Transverse colon (tissue), 4 donors: ENCODE results near the gene LBHD2. TPM values are rescaled to one million over a fixed set of nuclear protein-coding genes. Genes with fewer than 3 reads are reported as not detected.

Experiments used
- DNase-seq: peaks from one replicate; pipeline ENCODE4 v3.0.0-alpha.2; 2019
- H3K27ac ChIP-seq, 4 donors: fragments of 200-600 bp; sonication (generic); 2 replicates each; pipeline ENCODE4 v1.5.1; 2016 to 2018; ENCODE audit warnings: inconsistent platforms in 4 of 4
- H3K27me3 ChIP-seq: fragments of 200-600 bp; sonication (generic); 2 replicates; pipeline ENCODE4 v1.5.1; 2017; ENCODE audit warnings: inconsistent platforms
- H3K36me3 ChIP-seq, 4 donors: fragments of 200-600 bp; sonication (generic); 2 replicates each; pipeline ENCODE4 v1.5.1; 2017 to 2019; ENCODE audit warnings: inconsistent platforms in 4 of 4
- H3K4me1 ChIP-seq, 4 donors: fragments of 200-600 bp; sonication (generic); 2 replicates each; pipeline ENCODE4 v1.5.1; 2017 to 2020; ENCODE audit warnings: inconsistent platforms in 4 of 4
- H3K4me3 ChIP-seq, 4 donors: fragments of 200-600 bp; sonication (generic); 1 replicate in 1 of 4; 2 replicates in 3 of 4; pipeline versions ENCODE4 v1.5.1 to v1.6.1; 2017 to 2019; ENCODE audit warnings: inconsistent platforms in 4 of 4
- H3K9me3 ChIP-seq, 2 donors: fragments of 200-600 bp; sonication (generic); 2 replicates each; pipeline ENCODE4 v1.5.1; 2017 to 2019; ENCODE audit warnings: inconsistent platforms in 2 of 2
- EP300 ChIP-seq: sonication (generic); formaldehyde crosslinking; IDR thresholded peaks from one replicate; pipeline ENCODE4 v1.6.1; 2017; ENCODE audit warnings: antibody characterized with exemption, low read depth
- POLR2A ChIP-seq: fragments of 450-650 bp; IDR thresholded peaks from one replicate; pipeline ENCODE4 v1.6.1; 2016; ENCODE audit warnings: antibody characterized with exemption, mild to moderate bottlenecking, moderate library complexity
- POLR2AphosphoS5 ChIP-seq, 3 donors: sonication (generic); formaldehyde crosslinking; IDR thresholded peaks; one replicate each; pipeline ENCODE4 v1.6.1; 2016; ENCODE audit warnings: antibody characterized with exemption in 3 of 3
- WGBS, 2 donors: methylation state at CpG; one replicate each; pipeline ENCODE4 v1.1.5; 2018; ENCODE audit warnings: low coverage in 1 of 2; 5-methylcytosine and 5-hydroxymethylcytosine counted together
- in situ Hi-C, 4 donors: fragments of 200-750 bp; cut with MboI; loops; one replicate each; pipeline versions ENCODE4 v1.15.0 to v1.15.1; 2017; ENCODE audit warnings: low sequenced_read_pairs in 3 of 4, low pct_ligation_motif_present in 1 of 4, low pct_unique_long_range_greater_than_20kb in 1 of 4
- intact Hi-C: fragments of 100-400 bp; cut with DNase I; formaldehyde crosslinking; loops from one replicate; pipeline ENCODE4 v1.15.1; 2023; ENCODE audit warnings: low total_unique reads
- total RNA-seq, 4 donors: library from RNA; depleted of rRNA; stranded (reverse); fragments of >200 nt; gene quantifications; one replicate each; pipeline ENCODE4 v1.1.0, GENCODE V29; 2016
- TF ChIP-seq, protein P1 (sequence below), 5 experiments: fragments of 200-600 bp in 3 of 5; fragments of 450-650 bp in 2 of 5; sonication (generic) in 3 of 5; IDR thresholded peaks; 1 replicate in 2 of 5; 2 replicates in 3 of 5; pipeline ENCODE4 v1.5.1; 2016 to 2017; ENCODE audit warnings: antibody characterized with exemption in 5 of 5, inconsistent platforms in 3 of 5, mild to moderate bottlenecking in 2 of 5, moderate library complexity in 1 of 5

The LBHD2 gene
- total RNA-seq, 4 donors from 2014 or later: not detected

DNA sequence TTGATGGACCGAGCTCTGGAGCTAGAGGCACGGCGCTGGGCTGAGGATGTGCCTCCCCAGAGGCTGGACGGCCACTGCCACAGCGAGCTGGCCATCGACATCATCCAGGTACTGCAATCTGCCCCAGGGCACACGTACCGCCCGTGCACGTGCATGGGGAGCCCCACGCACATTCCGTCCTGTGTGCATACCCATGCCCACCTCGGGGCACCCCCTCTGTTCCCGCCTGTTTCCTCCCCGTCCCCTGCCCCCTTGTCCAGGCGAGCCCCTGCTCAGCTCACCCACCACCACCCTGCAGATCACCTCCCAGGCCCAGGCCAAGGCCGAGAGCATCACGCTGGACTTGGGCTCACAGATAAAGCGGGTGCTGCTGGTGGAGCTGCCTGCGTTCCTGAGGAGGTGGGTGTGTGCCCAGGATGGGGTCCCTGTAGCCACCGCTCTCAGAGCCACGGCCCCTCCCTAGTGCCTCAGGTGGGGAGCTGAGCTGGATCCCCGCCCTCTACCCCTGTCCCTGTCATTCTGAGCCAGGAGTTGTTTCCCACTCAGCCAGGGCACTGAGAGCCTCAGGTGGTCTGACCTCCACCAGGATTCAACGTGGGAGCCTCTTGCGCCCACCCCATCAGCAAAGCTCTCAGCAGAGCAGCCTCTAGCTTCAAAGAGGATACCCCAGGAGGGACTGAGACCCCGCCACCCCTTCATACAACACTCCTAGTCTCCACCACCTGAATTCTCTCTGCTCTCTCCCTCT, 46.2 kb downstream of the LBHD2 start:
- in situ Hi-C loops (no loop called here), intact Hi-C loops (no loop called here)
- no peaks in the 10 kb centered on the region for H3K9me3 ChIP-seq
- TF ChIP-seq, protein P1, sequence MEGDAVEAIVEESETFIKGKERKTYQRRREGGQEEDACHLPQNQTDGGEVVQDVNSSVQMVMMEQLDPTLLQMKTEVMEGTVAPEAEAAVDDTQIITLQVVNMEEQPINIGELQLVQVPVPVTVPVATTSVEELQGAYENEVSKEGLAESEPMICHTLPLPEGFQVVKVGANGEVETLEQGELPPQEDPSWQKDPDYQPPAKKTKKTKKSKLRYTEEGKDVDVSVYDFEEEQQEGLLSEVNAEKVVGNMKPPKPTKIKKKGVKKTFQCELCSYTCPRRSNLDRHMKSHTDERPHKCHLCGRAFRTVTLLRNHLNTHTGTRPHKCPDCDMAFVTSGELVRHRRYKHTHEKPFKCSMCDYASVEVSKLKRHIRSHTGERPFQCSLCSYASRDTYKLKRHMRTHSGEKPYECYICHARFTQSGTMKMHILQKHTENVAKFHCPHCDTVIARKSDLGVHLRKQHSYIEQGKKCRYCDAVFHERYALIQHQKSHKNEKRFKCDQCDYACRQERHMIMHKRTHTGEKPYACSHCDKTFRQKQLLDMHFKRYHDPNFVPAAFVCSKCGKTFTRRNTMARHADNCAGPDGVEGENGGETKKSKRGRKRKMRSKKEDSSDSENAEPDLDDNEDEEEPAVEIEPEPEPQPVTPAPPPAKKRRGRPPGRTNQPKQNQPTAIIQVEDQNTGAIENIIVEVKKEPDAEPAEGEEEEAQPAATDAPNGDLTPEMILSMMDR (IDR thresholded peaks at IDR 0.05): no peak
- TF ChIP-seq EP300: no peak
- no peak for TF ChIP-seq POLR2AphosphoS5 (IDR thresholded peaks at IDR 0.05)
- no peak for TF ChIP-seq POLR2A
- peaks cover 7 to 51% (median 14%) of the 10 kb centered on the region in 4 donors for H3K4me1 ChIP-seq
- DNase-seq: no peak
- H3K27ac ChIP-seq: peak overlapping the region; percentile 1 to 49 (median 36)
- H3K27me3 ChIP-seq: peaks cover 16% of the 10 kb centered on the region
- H3K36me3 ChIP-seq: no peaks in the 10 kb centered on the region
- 89% methylated on average over 22 of the region's 26 CpGs; no CpG with 5 or more reads in 1 of the 2 donors for WGBS, 2 donors
- H3K4me3 ChIP-seq: no peak overlapping the region

DNA sequence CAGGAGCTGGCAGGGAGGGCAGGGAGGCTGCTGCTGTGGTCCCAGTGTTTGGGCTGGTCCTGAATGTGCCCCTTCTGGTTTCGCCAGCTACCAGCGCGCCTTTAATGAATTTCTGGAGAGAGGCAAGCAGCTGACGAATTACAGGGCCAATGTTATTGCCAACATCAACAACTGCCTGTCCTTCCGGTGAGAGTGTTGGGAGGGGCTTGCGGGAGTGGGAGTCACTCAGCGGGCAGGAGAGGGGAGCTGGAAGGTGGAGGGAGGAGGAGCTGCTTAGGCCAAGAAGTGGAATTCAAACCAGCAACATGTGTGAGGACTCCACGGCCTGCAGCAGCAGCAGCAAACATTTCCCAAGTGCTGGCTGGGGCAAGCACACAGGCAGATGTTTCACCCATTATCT, 47.0 kb downstream of the LBHD2 start:
- in situ Hi-C loops: no loop called here
- no peak for TF ChIP-seq EP300
- TF ChIP-seq POLR2AphosphoS5 (IDR thresholded peaks at IDR 0.05): no peak
- TF ChIP-seq, protein P1 (IDR thresholded peaks at IDR 0.05): no peak
- no peak for TF ChIP-seq POLR2A
- H3K27ac ChIP-seq: peak overlapping the region; percentile 1 to 49 (median 36)
- H3K27me3 ChIP-seq: peaks cover 10% of the 10 kb centered on the region
- no peak overlapping the region for H3K4me3 ChIP-seq
- H3K9me3 ChIP-seq: no peaks in the 10 kb centered on the region
- no peak for DNase-seq
- H3K4me1 ChIP-seq: peaks cover 7 to 44% (median 12%) of the 10 kb centered on the region in 4 donors
- no peaks in the 10 kb centered on the region for H3K36me3 ChIP-seq
- intact Hi-C loops: no loop called here
- 58% methylated on average over 8 of the region's 8 CpGs; no CpG with 5 or more reads in 1 of the 2 donors for WGBS, 2 donors

DNA sequence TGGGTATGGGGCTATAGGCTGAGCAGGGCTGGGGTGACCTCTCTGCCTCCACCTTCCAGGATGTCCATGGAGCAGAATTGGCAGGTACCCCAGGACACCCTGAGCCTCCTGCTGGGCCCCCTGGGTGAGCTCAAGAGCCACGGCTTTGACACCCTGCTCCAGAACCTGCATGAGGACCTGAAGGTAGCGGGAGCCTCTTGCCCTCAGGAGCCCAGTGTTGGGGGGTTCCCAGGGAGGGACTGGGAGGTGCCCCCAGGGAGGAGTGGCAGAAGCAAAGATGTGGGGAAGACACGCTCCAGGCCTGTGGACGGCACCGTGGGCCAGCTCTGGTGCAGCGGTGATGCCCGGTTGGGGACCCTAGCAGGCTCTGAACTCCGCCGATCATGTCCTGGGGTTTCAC, 47.6 kb downstream of the LBHD2 start:
- H3K4me3 ChIP-seq: no peak overlapping the region
- peaks cover 10% of the 10 kb centered on the region for H3K27me3 ChIP-seq
- H3K9me3 ChIP-seq: no peaks in the 10 kb centered on the region
- TF ChIP-seq EP300: no peak
- DNase-seq: no peak
- in situ Hi-C loops (no loop called here), intact Hi-C loops (no loop called here)
- H3K4me1 ChIP-seq: peaks cover 6 to 39% (median 8%) of the 10 kb centered on the region in 4 donors
- WGBS, 2 donors: 78% methylated on average over 9 of the region's 9 CpGs; no CpG with 5 or more reads in 1 of the 2 donors
- no peaks in the 10 kb centered on the region for H3K36me3 ChIP-seq
- H3K27ac ChIP-seq: peak overlapping the region in 2 of 4 donors; percentile 8 to 49

DNA sequence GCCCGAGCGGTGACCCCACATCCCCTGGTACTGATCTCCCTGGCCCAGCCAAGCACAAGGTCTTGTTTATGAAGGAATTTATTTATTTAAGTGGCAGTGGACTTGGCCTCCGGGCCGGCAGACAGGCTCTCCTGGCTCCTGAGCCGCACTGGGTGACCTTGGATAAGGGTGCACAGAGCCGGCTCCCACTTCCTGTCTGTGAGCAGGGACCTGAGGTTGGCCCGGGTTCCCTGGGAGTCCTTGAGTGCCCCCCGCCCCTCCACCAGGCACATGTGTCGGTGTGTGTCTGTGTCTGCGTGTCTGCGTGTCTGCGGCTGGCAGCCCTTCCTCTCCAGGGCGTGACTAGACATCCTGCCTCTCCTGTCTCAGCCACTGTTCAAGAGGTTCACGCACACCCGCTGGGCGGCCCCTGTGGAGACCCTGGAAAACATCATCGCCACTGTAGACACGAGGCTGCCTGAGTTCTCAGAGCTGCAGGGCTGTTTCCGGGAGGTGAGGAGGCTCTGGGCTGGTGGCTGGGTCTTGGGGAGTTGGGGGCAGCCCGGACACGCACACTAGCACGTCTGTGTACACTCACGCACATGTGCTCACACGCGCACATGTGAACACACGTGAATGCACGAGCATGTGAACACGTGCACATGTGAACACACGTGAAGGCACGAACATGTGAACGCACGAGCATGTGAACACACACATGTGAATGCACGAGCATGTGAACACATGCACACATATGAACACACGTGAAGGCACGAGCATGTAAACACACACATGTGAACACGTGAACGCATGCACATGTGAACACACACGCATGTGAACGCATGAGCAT, 48.6 kb downstream of the LBHD2 start:
- H3K27me3 ChIP-seq: peaks cover 10% of the 10 kb centered on the region
- 64 to 73% methylated on average over 5 to 35 of the region's 39 CpGs for WGBS, 2 donors
- H3K36me3 ChIP-seq: no peaks in the 10 kb centered on the region
- TF ChIP-seq POLR2AphosphoS5 (IDR thresholded peaks at IDR 0.05): no peak
- TF ChIP-seq EP300: no peak
- TF ChIP-seq, protein P1 (IDR thresholded peaks at IDR 0.05): no peak
- TF ChIP-seq POLR2A: no peak
- H3K4me1 ChIP-seq: peaks cover 0 to 36% (median 2%) of the 10 kb centered on the region in 4 donors
- intact Hi-C loops (no loop called here), in situ Hi-C loops (no loop called here)
- DNase-seq: no peak
- H3K4me3 ChIP-seq: no peak overlapping the region
- peak overlapping the region in 1 of 4 donors; percentile 2 for H3K27ac ChIP-seq
- H3K9me3 ChIP-seq: no peaks in the 10 kb centered on the region
